ENCODE measurements around the gene LRMDA.

GRCh38 chr10:76357726-76358415, 926.4 kb downstream of the LRMDA start:
- TF ChIP-seq CTCF (conservative IDR thresholded peaks at IDR 0.05; ENCODE audit: low read depth, low read length), result no peak
- TF ChIP-seq EZH2 (IDR thresholded peaks at IDR 0.05; ENCODE audit: borderline replicate concordance, low read depth, low read length, poor library complexity, severe bottlenecking), result no peak
